Stimulated activated CD4-positive, alpha-beta T cell treated with anti-CD3 and anti-CD28 coated beads, Interleukin-1b, Interleukin-23, amount 100 ng/mL, for 4 hours (primary cell): Measurements from ENCODE around the gene RARA.
"Not testable (repeated sequence)": the region's sequence is repeated elsewhere in the genome, so short reads cannot be mapped to it uniquely, and the experiment has no call there.

Experiments
- DNase-seq, 2 donors: peaks; one replicate each; pipeline ENCODE4 v3.0.0-alpha.2; 2020; ENCODE audit warnings: low read depth in 2 of 2

Gene RARA

GRCh38 chr17:40375786-40376185, 66.8 kb downstream of the RARA start:
- not testable (repeated sequence) for DNase-seq

- not testable (repeated sequence) for DNase-seq
These were observed 67.6 kb downstream of the RARA start for GRCh38 chr17:40376541-40376940.

GRCh38 chr17:40377832-40378231, 68.9 kb downstream of the RARA start:
- no peak for DNase-seq

- DNase-seq, result no peak
These were observed 70.0 kb downstream of the RARA start for GRCh38 chr17:40378966-40379365.

GRCh38 chr17:40382251-40382650, 73.3 kb downstream of the RARA start:
- no peak for DNase-seq

- not testable (repeated sequence) for DNase-seq
These were observed 77.6 kb downstream of the RARA start for GRCh38 chr17:40386555-40386954.

GRCh38 chr17:40399185-40399584, 90.2 kb downstream of the RARA start:
- no peak for DNase-seq

GRCh38 chr17:40402668-40403067, 93.7 kb downstream of the RARA start:
- DNase-seq, result no peak

GRCh38 chr17:40404003-40404402, 95.0 kb downstream of the RARA start:
- no peak for DNase-seq
